HCEC 1CT (cell line): ENCODE results near the gene CTNNA3.

Source experiments
- DNase-seq: peaks from one replicate; pipeline ENCODE4 v3.0.0-alpha.2; 2017

Gene CTNNA3

GRCh38 chr10:66723608-66724400, 972.2 kb downstream of the CTNNA3 start:
- DNase-seq, result no peak

DNA sequence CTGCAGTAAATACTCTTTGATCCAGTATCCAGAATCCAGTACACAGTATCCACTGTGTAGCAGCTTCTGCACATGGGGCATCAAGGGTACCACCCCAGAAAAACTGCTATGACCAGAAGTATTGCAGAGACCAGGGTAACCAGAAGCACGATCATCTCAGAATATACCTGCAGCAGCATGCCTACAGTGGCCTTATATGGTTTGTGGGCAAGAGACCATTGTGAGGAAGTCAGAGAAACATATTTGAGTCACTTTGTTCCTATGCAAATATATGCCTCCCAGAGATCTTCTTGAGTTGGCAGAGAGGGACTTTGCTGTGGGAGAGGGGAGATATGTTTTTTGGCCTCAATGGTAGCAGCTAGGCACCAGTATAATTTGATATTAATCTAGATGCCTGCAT, 976.5 kb downstream of the CTNNA3 start:
- DNase-seq, result no peak

DNA sequence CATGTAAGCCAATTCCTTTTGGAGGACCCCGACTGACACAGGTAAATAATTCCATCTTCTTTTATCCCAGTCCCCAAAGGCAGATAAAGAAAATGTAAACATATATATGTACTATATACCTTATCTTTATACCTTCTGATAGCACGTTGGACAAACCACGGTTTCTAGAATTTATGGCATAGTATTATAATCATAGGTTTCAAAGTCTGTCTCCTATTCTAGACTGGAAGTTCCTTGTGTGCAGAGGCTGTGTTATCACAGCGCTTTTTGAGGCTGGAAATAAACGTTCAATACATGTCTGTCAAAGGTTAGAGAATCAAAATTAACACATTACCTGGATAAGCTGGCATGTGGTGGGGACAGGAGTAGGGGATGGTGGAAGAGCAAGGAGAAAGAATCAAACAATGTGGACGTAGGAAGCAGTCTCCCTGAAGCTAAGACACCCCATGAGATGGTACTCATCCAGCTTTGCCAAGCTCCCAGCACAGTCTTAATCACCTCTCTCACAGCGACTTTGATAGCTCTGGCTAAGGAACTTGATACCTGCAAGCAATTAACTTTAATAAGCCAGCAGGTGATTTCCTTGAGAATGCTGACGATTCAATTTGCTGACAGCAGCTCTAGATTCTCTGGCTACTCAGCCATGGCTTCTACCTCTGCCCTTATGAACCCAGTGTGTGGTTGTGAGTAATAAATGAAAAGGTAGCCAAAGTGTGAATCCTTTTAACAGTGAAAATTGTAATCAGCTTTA, 978.6 kb downstream of the CTNNA3 start:
- no peak for DNase-seq

- DNase-seq, result no peak
Measured at GRCh38 chr10:66714741-66715140, 981.3 kb downstream of the CTNNA3 start.

DNA sequence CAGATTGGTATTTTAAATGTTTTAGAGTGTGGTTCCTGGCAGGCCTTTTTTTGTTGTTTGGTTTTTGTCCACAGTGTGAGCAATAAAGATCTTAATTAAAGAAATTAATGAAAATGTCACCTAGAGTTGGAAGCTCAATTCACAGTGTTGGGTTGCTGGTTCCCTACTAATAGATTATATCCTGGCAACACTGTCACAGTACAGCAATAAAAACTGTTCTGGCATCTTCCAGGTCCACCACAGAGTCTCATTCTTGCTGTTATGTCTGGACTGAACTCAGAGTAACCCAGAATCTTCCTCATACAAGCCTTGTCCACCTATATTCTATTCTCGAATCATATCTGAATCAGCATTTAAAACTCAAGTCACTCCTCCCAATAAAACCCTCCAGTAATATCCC, 982.6 kb downstream of the CTNNA3 start:
- DNase-seq, result no peak

DNA sequence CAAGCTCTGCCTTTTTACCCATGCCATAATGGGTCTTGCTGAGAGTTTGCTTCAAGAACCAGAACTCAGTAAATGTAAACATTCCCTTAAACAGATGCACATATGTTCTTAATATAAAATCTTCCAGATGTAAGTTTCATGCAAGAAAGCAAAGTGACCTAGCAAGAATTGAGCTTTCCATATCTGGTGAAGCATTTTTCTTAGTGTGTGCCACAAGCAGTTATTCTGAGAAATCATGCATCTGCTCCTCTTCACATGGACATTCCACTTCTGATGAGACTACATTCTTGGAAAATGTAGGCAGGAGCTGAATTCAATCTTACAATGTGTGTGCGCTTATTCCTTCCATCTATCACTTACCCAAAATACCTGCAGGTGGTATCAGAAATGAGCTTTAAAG, 997.9 kb downstream of the CTNNA3 start:
- no peak for DNase-seq

GRCh38 chr10:66695046-66695445, 1000.9 kb downstream of the CTNNA3 start:
- no peak for DNase-seq

DNA sequence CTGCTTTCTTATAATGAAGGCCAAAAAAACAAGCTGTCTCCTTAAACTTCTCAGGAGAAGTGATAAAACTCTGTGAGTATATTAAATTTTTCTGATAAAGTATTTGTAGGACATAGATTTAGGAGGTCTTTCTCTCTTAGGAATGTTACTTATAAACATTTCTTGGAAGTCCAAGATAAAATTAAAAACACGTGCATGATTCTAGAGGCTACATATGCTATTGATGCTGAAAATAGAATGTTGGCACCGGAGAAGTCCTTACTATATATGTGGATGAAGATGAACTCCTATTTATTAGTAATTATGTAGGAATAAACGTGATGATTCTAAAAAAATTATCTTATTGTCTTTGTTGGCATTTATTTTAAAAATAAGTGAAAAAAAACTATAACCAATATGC, 1011.4 kb downstream of the CTNNA3 start:
- no peak for DNase-seq

DNA sequence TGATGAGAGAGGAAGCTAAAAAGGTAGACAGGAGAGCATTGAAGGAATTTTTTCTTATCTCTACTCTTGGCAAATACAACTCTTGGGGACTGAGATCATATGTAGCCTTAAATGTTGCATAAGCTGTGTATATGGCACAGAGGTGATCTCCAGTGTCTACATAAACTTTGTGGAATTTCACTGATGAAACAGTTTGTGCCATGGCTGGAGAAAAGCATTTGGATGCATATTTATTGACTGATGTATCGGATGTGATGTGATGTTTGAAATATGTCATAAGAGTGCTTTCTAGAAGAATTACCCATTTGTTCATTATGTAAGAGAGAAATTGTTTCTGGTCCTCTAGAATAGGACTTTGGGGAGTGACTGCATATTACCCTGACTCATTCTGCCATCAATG, 1015.1 kb downstream of the CTNNA3 start:
- DNase-seq, result no peak

DNA sequence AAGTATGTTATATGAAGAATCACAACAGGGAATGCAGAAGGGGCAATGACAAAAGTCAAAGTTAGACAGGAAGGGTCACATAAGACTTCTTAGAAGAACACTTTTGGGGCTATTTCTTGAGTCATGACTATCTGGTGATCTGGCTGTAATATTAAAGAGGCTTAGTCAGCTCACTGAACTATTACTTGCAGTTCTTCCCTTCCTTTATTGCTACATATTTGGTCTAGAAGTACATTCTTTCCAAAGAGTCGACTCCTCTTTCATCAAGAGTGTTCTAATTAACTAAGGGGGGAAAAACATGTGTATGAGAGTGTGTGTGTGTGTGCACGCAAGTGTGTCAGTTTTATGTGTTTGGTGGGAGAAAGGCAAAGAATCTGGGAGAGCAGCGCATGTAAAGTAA, 1017.5 kb downstream of the CTNNA3 start:
- no peak for DNase-seq

GRCh38 chr10:66673071-66673470, 1022.9 kb downstream of the CTNNA3 start:
- DNase-seq, result no peak

GRCh38 chr10:66671562-66671961, 1024.4 kb downstream of the CTNNA3 start:
- DNase-seq, result no peak

DNA sequence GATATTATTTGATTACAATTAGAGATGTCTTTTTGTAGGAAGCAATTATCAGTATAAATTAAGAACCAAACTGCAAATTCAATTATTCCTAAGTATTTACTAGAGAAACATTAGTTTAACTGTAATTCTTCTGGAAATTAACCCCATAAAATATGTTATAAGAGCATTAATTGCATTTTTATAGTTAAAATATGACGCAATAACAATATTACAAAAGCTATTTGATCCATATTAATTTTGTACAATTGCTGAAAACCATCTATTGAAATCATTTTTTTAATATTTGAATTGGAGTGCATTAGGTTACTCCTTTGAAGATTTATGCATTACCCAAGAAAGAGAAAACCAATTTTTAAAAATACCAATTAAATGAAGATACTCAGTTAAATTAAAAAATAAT, 1024.9 kb downstream of the CTNNA3 start:
- DNase-seq, result no peak

DNA sequence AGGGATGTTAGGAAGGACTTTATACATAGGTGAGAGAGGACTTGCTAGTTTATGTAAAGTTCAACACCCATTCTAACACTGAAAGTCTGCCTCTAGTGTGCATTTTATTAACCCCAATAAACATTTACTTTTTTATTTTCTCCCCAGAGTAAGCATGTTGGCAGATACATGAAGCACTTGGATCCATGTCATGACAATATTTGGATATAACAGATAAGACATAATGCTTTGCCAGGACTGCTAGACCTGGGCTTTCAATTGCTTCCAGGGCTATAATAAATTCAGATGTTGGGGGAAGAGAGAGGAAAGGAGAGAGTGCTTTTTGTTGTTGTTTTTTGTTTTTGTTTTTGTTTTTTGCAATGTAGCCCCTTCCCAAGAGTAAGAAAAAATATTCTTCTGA, 1039.5 kb downstream of the CTNNA3 start:
- no peak for DNase-seq

- DNase-seq, result no peak
Measured at GRCh38 chr10:66654861-66655260, 1041.1 kb downstream of the CTNNA3 start.

GRCh38 chr10:66651308-66652082, 1044.5 kb downstream of the CTNNA3 start:
- no peak for DNase-seq

- no peak for DNase-seq
Measured at GRCh38 chr10:66649626-66650025, 1046.4 kb downstream of the CTNNA3 start.

DNA sequence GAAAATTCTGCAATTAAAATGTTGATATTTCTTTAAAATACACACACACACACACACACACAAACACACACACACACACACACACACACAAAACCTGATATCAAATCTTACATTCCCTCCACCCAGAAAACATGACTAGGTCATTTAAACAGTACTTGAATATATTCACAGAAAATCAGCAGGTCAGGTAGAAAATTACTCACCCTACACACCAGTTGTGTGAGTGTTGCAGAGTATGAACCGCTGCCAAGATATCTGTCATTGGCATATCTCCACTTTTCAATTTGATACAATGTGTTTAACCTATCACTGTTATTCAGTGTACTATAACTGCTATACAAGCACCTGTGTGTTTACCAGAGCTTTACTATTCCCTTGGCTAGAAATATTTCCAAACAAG, 1053.8 kb downstream of the CTNNA3 start:
- no peak for DNase-seq

GRCh38 chr10:66639371-66639770, 1056.6 kb downstream of the CTNNA3 start:
- no peak for DNase-seq

GRCh38 chr10:66637273-66638036, 1058.5 kb downstream of the CTNNA3 start:
- no peak for DNase-seq

GRCh38 chr10:66629996-66630395, 1066.0 kb downstream of the CTNNA3 start:
- DNase-seq, result no peak

DNA sequence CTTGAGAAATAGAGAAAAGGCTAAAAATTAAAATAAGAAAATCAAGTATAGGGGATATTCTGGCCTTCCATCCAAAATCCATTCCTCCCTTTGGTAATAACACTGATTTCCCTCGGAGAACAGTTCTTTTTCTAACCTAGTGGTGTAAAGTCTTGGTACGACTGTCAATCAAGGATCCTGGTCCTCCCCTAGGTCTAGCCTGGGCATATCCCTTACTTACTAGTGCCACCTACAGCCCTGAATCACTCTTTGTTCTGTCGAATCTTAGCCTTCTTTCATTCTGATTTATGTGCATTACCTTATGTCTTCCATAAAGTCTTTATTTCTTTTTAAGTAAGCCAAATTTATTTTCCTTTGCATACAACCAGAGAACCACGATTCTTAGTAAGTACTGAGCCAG, 1068.8 kb downstream of the CTNNA3 start:
- DNase-seq, result no peak
